Common myeloid progenitor, CD34-positive (primary cell): ENCODE data around the gene KLHL29.

ENCODE experiments used
- CTCF ChIA-PET: fragments of 350-600 bp; sonication (Branson Sonifier 250); formaldehyde crosslinking; loops from one replicate; lab custom pipeline; 2021; ENCODE audit warnings: antibody characterized with exemption; lab: Charles Lee
- POLR2A ChIA-PET: fragments of 350-600 bp; sonication (Branson Sonifier 250); formaldehyde crosslinking; loops from one replicate; lab custom pipeline; 2021; ENCODE audit warnings: antibody characterized with exemption; lab: Charles Lee
- DNase-seq, 3 donors: peaks; one replicate each; pipeline versions ENCODE4 v3.0.0 to v3.0.0-alpha.2; 2013
- H3K27ac ChIP-seq, 2 experiments: 1 replicate in 1 of 2; 2 replicates in 1 of 2; pipeline ENCODE4 v1.7.0; 2013; ENCODE audit warnings: inconsistent platforms in 2 of 2, low read length in 2 of 2, mild to moderate bottlenecking in 2 of 2, low read depth in 1 of 2, moderate library complexity in 1 of 2; ENCODE audit not compliant: severe bottlenecking in 2 of 2, insufficient read depth in 1 of 2, poor library complexity in 1 of 2
- H3K27me3 ChIP-seq, 5 experiments: replicated peaks in 2 of 5; 1 replicate in 3 of 5; 2 replicates in 2 of 5; pipeline versions ENCODE4 v1.6.1 to v1.7.0; 2013; ENCODE audit warnings: low read length in 4 of 5, mild to moderate bottlenecking in 2 of 5, moderate library complexity in 2 of 5, inconsistent platforms in 1 of 5; ENCODE audit not compliant: insufficient read depth in 5 of 5, control insufficient read depth in 4 of 5
- H3K36me3 ChIP-seq, 4 experiments: 1 replicate in 2 of 4; 2 replicates in 2 of 4; pipeline versions ENCODE4 v1.6.1 to v1.7.0; 2013; ENCODE audit warnings: low read length in 3 of 4, control low read depth in 1 of 4, mild to moderate bottlenecking in 1 of 4; ENCODE audit not compliant: control insufficient read depth in 4 of 4, insufficient read depth in 4 of 4
- H3K4me1 ChIP-seq, 4 experiments: 1 replicate in 3 of 4; 2 replicates in 1 of 4; pipeline versions ENCODE4 v1.6.1 to v1.7.1; 2013; ENCODE audit warnings: low read length in 3 of 4, mild to moderate bottlenecking in 3 of 4, control low read depth in 1 of 4, inconsistent platforms in 1 of 4, moderate library complexity in 1 of 4; ENCODE audit not compliant: control insufficient read depth in 4 of 4, insufficient read depth in 4 of 4; ENCODE audit errors: control extremely low read depth in 1 of 4
- H3K4me3 ChIP-seq, 7 experiments: 1 replicate in 4 of 7; 2 replicates in 3 of 7; pipeline versions ENCODE4 v1.5.1 to v1.7.0; 2013; ENCODE audit warnings: mild to moderate bottlenecking in 7 of 7, low read length in 6 of 7, moderate library complexity in 6 of 7, inconsistent platforms in 2 of 7, low read depth in 2 of 7, control low read depth in 1 of 7; ENCODE audit not compliant: insufficient read depth in 4 of 7, control insufficient read depth in 1 of 7; ENCODE audit errors: extremely low read depth in 1 of 7
- H3K9me3 ChIP-seq, 5 experiments: 1 replicate in 4 of 5; 2 replicates in 1 of 5; pipeline versions ENCODE4 v1.6.1 to v1.7.1; 2013; ENCODE audit warnings: low read length in 4 of 5, mild to moderate bottlenecking in 2 of 5, inconsistent platforms in 1 of 5, low read depth in 1 of 5, moderate library complexity in 1 of 5; ENCODE audit not compliant: control insufficient read depth in 4 of 5, insufficient read depth in 2 of 5; ENCODE audit errors: control extremely low read depth in 1 of 5
- WGBS: methylation state at CpG from one replicate; pipeline ENCODE4 v1.1.5; 2013; ENCODE audit not compliant: insufficient coverage; 5-methylcytosine and 5-hydroxymethylcytosine counted together

The KLHL29 gene

DNA sequence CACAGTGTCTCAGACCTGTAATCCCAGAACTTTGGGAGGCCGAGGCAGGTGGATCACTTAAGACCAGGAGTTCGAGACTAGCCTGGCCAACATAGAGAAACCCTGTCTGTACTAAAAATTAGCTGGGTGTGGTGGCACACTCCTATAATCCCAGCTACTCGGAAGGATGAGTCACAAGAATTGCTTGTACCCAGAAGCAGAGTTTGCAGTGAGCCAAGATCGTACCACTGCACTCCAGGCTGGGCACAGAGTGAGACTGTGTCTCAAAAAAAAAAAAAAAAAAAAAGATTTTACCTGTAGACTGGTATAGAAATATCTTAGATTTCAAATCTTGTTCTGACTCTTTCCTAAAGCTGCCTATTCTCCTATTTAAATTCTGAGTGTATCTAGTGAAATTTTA lies 7.2 kb upstream of the KLHL29 start:
- WGBS = 97% methylated on average over 3 of the region's 4 CpGs
- no peaks in the 10 kb centered on the region for H3K36me3 ChIP-seq
- ChIA-PET CTCF (interaction anchor here (0.6 kb wide), 1 partner anchor 354 kb away, joined by 3 read pairs; no protein-coding TSS in a partner anchor), POLR2A (no interaction called here)
- no peak for DNase-seq
- H3K27me3 ChIP-seq = peaks cover 4 to 52% (median 23%) of the 10 kb centered on the region in 5 experiments
- no peaks in the 10 kb centered on the region for H3K9me3 ChIP-seq
- H3K4me3 ChIP-seq = no peak overlapping the region
- no peak overlapping the region for H3K27ac ChIP-seq
- peaks cover 0 to 15% (median 5%) of the 10 kb centered on the region in 4 experiments for H3K4me1 ChIP-seq

DNA sequence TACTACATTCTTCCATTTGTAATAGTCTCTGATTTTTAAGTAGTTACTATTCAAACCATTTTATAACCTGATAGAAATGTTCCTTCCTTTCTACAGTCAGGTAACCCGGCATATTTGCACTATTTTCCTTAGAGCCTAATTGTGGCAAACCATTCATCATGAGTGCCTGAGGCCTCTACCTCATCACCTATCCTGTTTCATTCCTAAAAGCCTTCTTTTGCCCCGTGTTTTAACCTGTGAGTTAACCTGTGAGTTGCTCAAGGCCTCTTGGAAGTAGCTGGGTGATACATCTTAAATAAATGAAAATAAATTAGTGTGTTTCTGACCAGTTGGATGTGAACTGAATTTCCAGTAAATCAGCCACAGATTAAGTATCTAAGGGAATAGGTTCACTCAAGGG lies 6.5 kb upstream of the KLHL29 start:
- CTCF ChIA-PET = interaction anchor here (0.6 kb wide), 1 partner anchor 355 kb away, joined by 3 read pairs; no protein-coding TSS in a partner anchor
- no peaks in the 10 kb centered on the region for H3K36me3 ChIP-seq
- no CpG with 5 or more reads among the region's 2 CpGs for WGBS
- H3K4me3 ChIP-seq = no peak overlapping the region
- H3K27me3 ChIP-seq = peaks cover 4 to 57% (median 24%) of the 10 kb centered on the region in 5 experiments
- H3K4me1 ChIP-seq = peaks cover 0 to 15% (median 5%) of the 10 kb centered on the region in 4 experiments
- no peak for DNase-seq
- no peaks in the 10 kb centered on the region for H3K9me3 ChIP-seq
- H3K27ac ChIP-seq = no peak overlapping the region
- POLR2A ChIA-PET = no interaction called here

DNA sequence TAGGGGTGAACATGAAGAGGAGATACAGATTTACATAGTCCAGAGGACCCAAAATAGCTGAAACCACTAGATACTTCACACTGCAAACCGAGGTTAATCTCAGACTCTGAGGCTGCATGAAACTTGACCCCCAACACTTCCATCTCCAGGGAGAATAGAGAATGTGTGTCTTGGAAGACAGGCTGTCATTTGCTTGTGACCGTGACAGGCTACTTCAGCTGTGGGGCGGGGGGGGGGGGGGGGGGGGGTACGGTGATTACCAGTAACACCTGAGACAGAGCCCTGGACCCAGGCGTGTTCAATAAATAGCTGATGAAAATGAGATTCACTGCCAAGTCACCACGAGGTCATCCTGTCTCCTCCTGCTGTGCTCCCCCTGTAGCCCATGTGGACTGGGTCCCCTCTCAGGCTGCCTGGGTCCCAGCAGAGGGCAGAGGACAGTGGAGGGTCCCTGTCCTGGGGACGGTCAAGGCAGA lies 5.7 kb upstream of the KLHL29 start:
- Histone ChIP-seq H3K4me3 (no peak overlapping the region), H3K27me3 (peaks cover 0 to 62% (median 27%) of the 10 kb centered on the region in 5 experiments), H3K36me3 (no peaks in the 10 kb centered on the region), H3K4me1 (peaks cover 0 to 15% (median 5%) of the 10 kb centered on the region in 4 experiments), H3K9me3 (no peaks in the 10 kb centered on the region), H3K27ac (no peak overlapping the region)
- POLR2A ChIA-PET = no interaction called here
- WGBS = 94% methylated on average over 4 of the region's 7 CpGs
- CTCF ChIA-PET = interaction anchor here (1.4 kb wide), 1 partner anchor 17 kb away, joined by 3 read pairs; no protein-coding TSS in a partner anchor
- DNase-seq = no peak

DNA sequence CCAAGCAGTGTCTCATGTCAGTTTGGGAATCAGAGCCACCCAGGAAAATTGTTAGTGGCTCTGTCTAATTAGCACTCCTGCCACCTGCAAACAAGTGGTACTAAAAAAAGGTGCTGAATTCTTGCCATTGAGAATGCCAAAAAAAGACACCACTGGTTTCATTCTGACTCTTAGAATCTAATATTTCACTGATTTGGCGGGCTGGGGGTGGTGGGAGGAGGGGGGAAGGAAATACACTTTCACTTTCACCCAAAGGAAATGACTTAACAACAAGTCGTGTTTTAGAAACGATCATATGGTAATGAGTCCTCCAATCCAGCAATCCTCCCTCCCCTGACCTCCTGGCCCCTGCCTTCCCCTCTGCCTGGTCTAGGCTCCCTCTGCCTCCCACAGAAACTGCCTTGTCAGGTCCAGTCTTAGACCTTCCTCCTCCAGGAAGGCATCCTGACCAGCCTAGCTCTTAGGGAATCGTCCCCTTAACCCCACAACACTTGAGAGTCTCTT lies 4.4 kb upstream of the KLHL29 start:
- peak; percentile 50 to 84 (median 80) for DNase-seq
- CTCF ChIA-PET = interaction anchor here (0.7 to 1.4 kb wide), 2 partner anchors 12 to 16 kb away, joined by 3 read pairs; no protein-coding TSS in a partner anchor
- Histone ChIP-seq H3K4me1 (peaks cover 0 to 21% (median 7%) of the 10 kb centered on the region in 4 experiments), H3K27ac (no peak overlapping the region), H3K36me3 (no peaks in the 10 kb centered on the region), H3K27me3 (peaks cover 0 to 61% (median 26%) of the 10 kb centered on the region in 5 experiments), H3K9me3 (no peaks in the 10 kb centered on the region), H3K4me3 (peak overlapping the region in 4 of 7 experiments; percentile 12 to 61 (median 34))
- WGBS = 80% methylated on average over 1 of the region's 4 CpGs
- POLR2A ChIA-PET = no interaction called here

DNA sequence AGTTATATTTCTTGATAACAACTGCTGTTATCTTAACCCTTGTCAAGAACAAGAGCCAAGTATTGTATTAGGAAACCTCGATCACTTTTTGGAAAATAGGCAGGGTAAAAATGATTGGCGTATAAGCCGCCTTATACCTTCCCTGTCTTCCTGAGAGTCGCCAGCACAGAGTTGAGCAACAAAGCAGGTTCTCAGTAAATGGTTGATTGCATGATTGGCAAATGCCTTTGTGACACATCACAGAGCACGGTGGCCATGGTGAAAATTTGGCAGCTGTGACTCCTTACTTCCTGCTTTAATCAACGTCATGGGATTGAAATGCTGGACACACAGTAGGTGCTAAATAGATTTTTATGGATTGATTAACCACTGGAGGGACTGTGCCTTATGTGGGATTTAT lies 3.9 kb upstream of the KLHL29 start:
- H3K27me3 ChIP-seq = peaks cover 0 to 60% (median 26%) of the 10 kb centered on the region in 5 experiments
- ChIA-PET POLR2A (no interaction called here), CTCF (interaction anchor here (0.7 kb wide), 1 partner anchor 12 kb away, joined by 3 read pairs; no protein-coding TSS in a partner anchor)
- 57% methylated on average over 5 of the region's 6 CpGs for WGBS
- no peaks in the 10 kb centered on the region for H3K9me3 ChIP-seq
- DNase-seq = peak; percentile 44 to 82 (median 81)
- peaks cover 0 to 25% (median 9%) of the 10 kb centered on the region in 4 experiments for H3K4me1 ChIP-seq
- no peaks in the 10 kb centered on the region for H3K36me3 ChIP-seq
- no peak overlapping the region for H3K27ac ChIP-seq
- H3K4me3 ChIP-seq = peak overlapping the region in 4 of 7 experiments; percentile 12 to 61 (median 34)

DNA sequence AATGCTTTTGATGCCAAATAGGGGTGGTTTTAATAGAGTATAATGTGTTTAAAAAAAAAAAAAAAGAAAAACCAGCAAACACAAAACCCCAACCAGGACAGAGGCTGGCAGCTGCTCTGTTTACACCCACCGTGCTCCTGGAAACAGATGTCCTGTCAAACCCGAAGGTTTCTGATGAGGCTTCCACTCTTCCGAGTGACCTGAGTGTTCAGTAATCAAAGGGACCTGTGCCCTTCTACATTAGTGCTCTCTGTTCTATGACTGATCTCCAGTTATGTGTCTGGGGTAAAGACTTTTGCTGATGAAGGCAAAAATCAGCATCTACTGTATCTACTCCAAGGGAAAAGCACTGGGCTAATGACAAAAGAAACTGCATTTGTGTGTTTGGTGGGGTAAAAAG lies 3.5 kb upstream of the KLHL29 start:
- H3K27me3 ChIP-seq = peaks cover 0 to 61% (median 29%) of the 10 kb centered on the region in 5 experiments
- no peak for DNase-seq
- no peak overlapping the region for H3K27ac ChIP-seq
- no peak overlapping the region for H3K4me3 ChIP-seq
- H3K4me1 ChIP-seq = peaks cover 0 to 29% (median 11%) of the 10 kb centered on the region in 4 experiments
- POLR2A ChIA-PET = no interaction called here
- H3K9me3 ChIP-seq = no peaks in the 10 kb centered on the region
- 52% methylated on average over 3 of the region's 3 CpGs for WGBS
- H3K36me3 ChIP-seq = no peaks in the 10 kb centered on the region
- CTCF ChIA-PET = interaction anchor here (0.7 kb wide), 1 partner anchor 11 kb away, joined by 3 read pairs; no protein-coding TSS in a partner anchor

DNA sequence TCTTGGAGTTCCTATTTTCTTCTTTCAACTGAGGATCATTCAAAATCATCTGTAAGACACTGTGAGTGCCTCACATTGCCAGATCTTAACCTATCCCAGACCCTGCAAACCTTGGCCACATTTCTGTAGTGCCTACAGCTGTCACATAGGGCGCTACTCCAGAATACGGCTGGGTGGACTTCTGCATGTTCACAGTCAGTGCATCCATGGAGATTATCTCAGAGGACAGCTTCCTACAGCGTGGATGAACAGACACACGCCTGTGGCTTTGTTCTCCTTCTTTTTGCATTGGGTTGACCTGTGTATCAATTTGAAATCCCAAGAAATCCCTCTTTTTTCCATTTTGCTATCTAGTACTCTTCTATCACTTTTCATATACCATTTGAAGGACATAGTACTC lies 1.9 kb upstream of the KLHL29 start:
- DNase-seq = peak in 2 of 3 donors; percentile 42 to 52
- ChIA-PET POLR2A (interaction anchor here (0.8 kb wide), 1 partner anchor 9 kb away, joined by 3 read pairs; no protein-coding TSS in a partner anchor), CTCF (interaction anchor here (0.7 to 1.0 kb wide), 3 partner anchors 14 to 89 kb away, joined by 3 read pairs; no protein-coding TSS in a partner anchor)
- H3K27ac ChIP-seq = no peak overlapping the region
- no peaks in the 10 kb centered on the region for H3K36me3 ChIP-seq
- H3K4me3 ChIP-seq = no peak overlapping the region
- WGBS = 79% methylated on average over 4 of the region's 4 CpGs
- H3K27me3 ChIP-seq = peaks cover 7 to 68% (median 36%) of the 10 kb centered on the region in 5 experiments
- H3K9me3 ChIP-seq = no peaks in the 10 kb centered on the region
- peaks cover 0 to 37% (median 15%) of the 10 kb centered on the region in 4 experiments for H3K4me1 ChIP-seq
